Neural cell (in vitro differentiated cells): ENCODE measurements around the gene GBX2.
A peak's percentile ranks its signal among the peaks of the same experiment; 100 is the strongest.

Experiments
- CTCF ChIP-seq: fragments of 450-650 bp; IDR thresholded peaks from 2 replicates; pipeline ENCODE4 v1.5.1; 2014; ENCODE audit warnings: antibody characterized with exemption, mild to moderate bottlenecking, moderate library complexity; ENCODE audit not compliant: poor library complexity, severe bottlenecking
- EP300 ChIP-seq: fragments of 450-650 bp; conservative IDR thresholded peaks from 2 replicates; pipeline ENCODE4 v1.6.1; 2014; ENCODE audit warnings: antibody characterized with exemption, mild to moderate bottlenecking, moderate library complexity; ENCODE audit not compliant: poor library complexity, severe bottlenecking
- EZH2 ChIP-seq: fragments of 200-600, 300-800 bp; shearing (Covaris generic), sonication (generic); IDR thresholded peaks from 2 replicates; pipeline ENCODE4 v1.6.1; 2014; ENCODE audit warnings: antibody characterized with exemption, low read length, borderline replicate concordance, mild to moderate bottlenecking; ENCODE audit not compliant: insufficient read depth, poor library complexity, severe bottlenecking
- POLR2AphosphoS5 ChIP-seq: IDR thresholded peaks from 2 replicates; pipeline ENCODE4 v1.6.1; 2012
- RAD21 ChIP-seq: fragments of 450-650 bp; conservative IDR thresholded peaks from 2 replicates; pipeline ENCODE4 v1.6.1; 2014; ENCODE audit warnings: antibody characterized with exemption, mild to moderate bottlenecking, moderate library complexity
- REST ChIP-seq: IDR thresholded peaks from 2 replicates; pipeline ENCODE4 v1.6.1; 2012; ENCODE audit warnings: borderline replicate concordance
- SMC3 ChIP-seq: fragments of 450-650 bp; conservative IDR thresholded peaks from 2 replicates; pipeline ENCODE4 v1.6.1; 2014; ENCODE audit warnings: antibody characterized with exemption, mild to moderate bottlenecking, moderate library complexity; ENCODE audit not compliant: poor library complexity
- TAF1 ChIP-seq: IDR thresholded peaks from 2 replicates; pipeline ENCODE4 v1.6.1; 2012; ENCODE audit warnings: low read depth

- TF ChIP-seq CTCF (no peak), POLR2AphosphoS5 (peak; percentile 45), EZH2 (peak; percentile 96), TAF1 (peak; percentile 30), RAD21 (no peak), EP300 (no peak), SMC3 (no peak), REST (no peak)
Observed at GRCh38 chr2:236169741-236170589, 1.8 kb upstream of the GBX2 start.
